ENCODE measurements around the gene KIAA0408. TPM values are rescaled to one million over a fixed set of nuclear protein-coding genes. Genes with fewer than 3 reads are reported as not detected.

The KIAA0408 gene
- total RNA-seq, 1 experiment from 2014 or later, result 34.7 TPM

- H3K27me3 ChIP-seq (replicated peaks; ENCODE audit: insufficient read depth, low read depth, low read length, poor library complexity), result no peaks in the 10 kb centered on the region
- no peak for TF ChIP-seq EZH2 (IDR thresholded peaks at IDR 0.05; ENCODE audit: borderline replicate concordance, low read depth, low read length, poor library complexity, severe bottlenecking)
- no peak for TF ChIP-seq CTCF (conservative IDR thresholded peaks at IDR 0.05; ENCODE audit: low read depth, low read length)
- H3K4me3 ChIP-seq (ENCODE audit: low read depth, low read length, poor library complexity, severe bottlenecking), result no peak overlapping the region
- BruUV-seq (replicated peaks), result no TSS peak
- POLR2A ChIA-PET (ENCODE audit: low non-redundant PET), result no interaction called here
- CTCF ChIA-PET, result no interaction called here
- H3K36me3 ChIP-seq (ENCODE audit: insufficient read depth, low read length, poor library complexity, severe bottlenecking), result peaks cover 72% of the 10 kb centered on the region
- DNase-seq (ENCODE audit: low spot score), result no peak
- no peaks in the 10 kb centered on the region for H3K9me3 ChIP-seq (ENCODE audit: low read depth, low read length, poor library complexity, severe bottlenecking)
- no peak overlapping the region for H3K27ac ChIP-seq (ENCODE audit: low read depth, low read length, poor library complexity, severe bottlenecking)
- intact Hi-C loops (cut with micrococcal nuclease; ENCODE audit: unreplicated experiment), result no loop called here
- no peaks in the 10 kb centered on the region for H3K4me1 ChIP-seq (ENCODE audit: insufficient read depth, low read length, poor library complexity, severe bottlenecking)
These were observed 16.1 kb upstream of the KIAA0408 start for GRCh38 chr6:127475135-127475822.

- TF ChIP-seq EZH2 (IDR thresholded peaks at IDR 0.05; ENCODE audit: borderline replicate concordance, low read depth, low read length, poor library complexity, severe bottlenecking) (no peak), CTCF (conservative IDR thresholded peaks at IDR 0.05; ENCODE audit: low read depth, low read length) (no peak)
- Histone ChIP-seq H3K4me1 (ENCODE audit: insufficient read depth, low read length, poor library complexity, severe bottlenecking) (no peaks in the 10 kb centered on the region), H3K9me3 (ENCODE audit: low read depth, low read length, poor library complexity, severe bottlenecking) (no peaks in the 10 kb centered on the region), H3K27ac (ENCODE audit: low read depth, low read length, poor library complexity, severe bottlenecking) (no peak overlapping the region), H3K4me3 (ENCODE audit: low read depth, low read length, poor library complexity, severe bottlenecking) (no peak overlapping the region), H3K27me3 (replicated peaks; ENCODE audit: insufficient read depth, low read depth, low read length, poor library complexity) (no peaks in the 10 kb centered on the region), H3K36me3 (ENCODE audit: insufficient read depth, low read length, poor library complexity, severe bottlenecking) (peaks cover 45% of the 10 kb centered on the region)
- no peak for DNase-seq (ENCODE audit: low spot score)
- no TSS peak for BruUV-seq (replicated peaks)
- ChIA-PET CTCF (no interaction called here), POLR2A (ENCODE audit: low non-redundant PET) (no interaction called here)
- intact Hi-C loops (cut with micrococcal nuclease; ENCODE audit: unreplicated experiment), result no loop called here
These were observed 12.4 kb upstream of the KIAA0408 start for GRCh38 chr6:127471379-127472255.

- Histone ChIP-seq H3K27me3 (replicated peaks; ENCODE audit: insufficient read depth, low read depth, low read length, poor library complexity) (no peaks in the 10 kb centered on the region), H3K9me3 (ENCODE audit: low read depth, low read length, poor library complexity, severe bottlenecking) (no peaks in the 10 kb centered on the region), H3K36me3 (ENCODE audit: insufficient read depth, low read length, poor library complexity, severe bottlenecking) (peaks cover 22% of the 10 kb centered on the region), H3K4me1 (ENCODE audit: insufficient read depth, low read length, poor library complexity, severe bottlenecking) (no peaks in the 10 kb centered on the region), H3K27ac (ENCODE audit: low read depth, low read length, poor library complexity, severe bottlenecking) (no peak overlapping the region), H3K4me3 (ENCODE audit: low read depth, low read length, poor library complexity, severe bottlenecking) (no peak overlapping the region)
- ChIA-PET CTCF (no interaction called here), POLR2A (ENCODE audit: low non-redundant PET) (no interaction called here)
- BruUV-seq (replicated peaks), result no TSS peak
- DNase-seq (ENCODE audit: low spot score), result no peak
- no peak for TF ChIP-seq CTCF (conservative IDR thresholded peaks at IDR 0.05; ENCODE audit: low read depth, low read length)
- no peak for TF ChIP-seq EZH2 (IDR thresholded peaks at IDR 0.05; ENCODE audit: borderline replicate concordance, low read depth, low read length, poor library complexity, severe bottlenecking)
- intact Hi-C loops (cut with micrococcal nuclease; ENCODE audit: unreplicated experiment), result no loop called here
These were observed 9.7 kb upstream of the KIAA0408 start for GRCh38 chr6:127468936-127469335.
